ENCODE data around the gene SLAMF9. TPM values are rescaled to one million over a fixed set of nuclear protein-coding genes. Genes with fewer than 3 reads are reported as not detected.

SLAMF9 gene
- total RNA-seq, 1 donor, result not detected

DNA sequence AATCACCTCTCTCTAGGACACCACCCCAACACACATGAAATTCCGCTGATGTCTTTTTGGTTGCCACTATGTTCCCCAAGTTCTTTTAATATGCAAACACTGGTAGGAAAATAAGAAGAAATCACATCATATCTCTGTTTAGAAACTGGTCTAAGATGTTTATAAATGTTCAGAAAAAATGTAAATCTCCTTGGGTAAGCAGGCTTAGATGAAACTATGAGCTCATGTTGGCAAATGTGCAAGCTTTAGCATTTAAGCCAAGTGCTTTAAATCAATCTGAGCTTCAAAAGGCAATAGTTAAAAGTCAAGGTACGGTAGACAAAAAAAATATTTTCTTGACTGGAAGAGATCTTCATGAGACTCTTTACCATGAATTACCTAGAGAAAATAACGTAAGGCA lies 25.2 kb upstream of the SLAMF9 start:
- no peak for DNase-seq (ENCODE audit: low read depth)
- TF ChIP-seq, protein P1, sequence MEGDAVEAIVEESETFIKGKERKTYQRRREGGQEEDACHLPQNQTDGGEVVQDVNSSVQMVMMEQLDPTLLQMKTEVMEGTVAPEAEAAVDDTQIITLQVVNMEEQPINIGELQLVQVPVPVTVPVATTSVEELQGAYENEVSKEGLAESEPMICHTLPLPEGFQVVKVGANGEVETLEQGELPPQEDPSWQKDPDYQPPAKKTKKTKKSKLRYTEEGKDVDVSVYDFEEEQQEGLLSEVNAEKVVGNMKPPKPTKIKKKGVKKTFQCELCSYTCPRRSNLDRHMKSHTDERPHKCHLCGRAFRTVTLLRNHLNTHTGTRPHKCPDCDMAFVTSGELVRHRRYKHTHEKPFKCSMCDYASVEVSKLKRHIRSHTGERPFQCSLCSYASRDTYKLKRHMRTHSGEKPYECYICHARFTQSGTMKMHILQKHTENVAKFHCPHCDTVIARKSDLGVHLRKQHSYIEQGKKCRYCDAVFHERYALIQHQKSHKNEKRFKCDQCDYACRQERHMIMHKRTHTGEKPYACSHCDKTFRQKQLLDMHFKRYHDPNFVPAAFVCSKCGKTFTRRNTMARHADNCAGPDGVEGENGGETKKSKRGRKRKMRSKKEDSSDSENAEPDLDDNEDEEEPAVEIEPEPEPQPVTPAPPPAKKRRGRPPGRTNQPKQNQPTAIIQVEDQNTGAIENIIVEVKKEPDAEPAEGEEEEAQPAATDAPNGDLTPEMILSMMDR (IDR thresholded peaks at IDR 0.05; ENCODE audit: insufficient read depth, low read length), result no peak
- H3K4me3 ChIP-seq (ENCODE audit: low read depth, low read length), result no peak overlapping the region

DNA sequence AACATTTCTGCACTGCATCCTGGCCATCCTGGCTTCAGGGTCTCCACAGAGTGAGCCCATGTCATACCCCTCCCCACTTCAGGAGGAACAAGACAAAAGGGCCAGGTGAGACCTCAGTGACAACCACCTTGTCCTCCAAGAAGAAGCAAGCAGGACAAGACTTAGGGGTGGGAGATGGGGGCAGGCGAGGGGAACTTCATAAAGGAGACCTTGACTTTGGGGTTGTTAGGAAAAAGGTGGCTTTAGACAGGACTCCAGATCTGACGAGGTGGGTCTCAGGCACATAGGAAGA lies 24.0 kb upstream of the SLAMF9 start:
- no peak overlapping the region for H3K4me3 ChIP-seq (ENCODE audit: low read depth, low read length)
- TF ChIP-seq, protein P1 (IDR thresholded peaks at IDR 0.05; ENCODE audit: insufficient read depth, low read length), result no peak
- DNase-seq (ENCODE audit: low read depth), result no peak

DNA sequence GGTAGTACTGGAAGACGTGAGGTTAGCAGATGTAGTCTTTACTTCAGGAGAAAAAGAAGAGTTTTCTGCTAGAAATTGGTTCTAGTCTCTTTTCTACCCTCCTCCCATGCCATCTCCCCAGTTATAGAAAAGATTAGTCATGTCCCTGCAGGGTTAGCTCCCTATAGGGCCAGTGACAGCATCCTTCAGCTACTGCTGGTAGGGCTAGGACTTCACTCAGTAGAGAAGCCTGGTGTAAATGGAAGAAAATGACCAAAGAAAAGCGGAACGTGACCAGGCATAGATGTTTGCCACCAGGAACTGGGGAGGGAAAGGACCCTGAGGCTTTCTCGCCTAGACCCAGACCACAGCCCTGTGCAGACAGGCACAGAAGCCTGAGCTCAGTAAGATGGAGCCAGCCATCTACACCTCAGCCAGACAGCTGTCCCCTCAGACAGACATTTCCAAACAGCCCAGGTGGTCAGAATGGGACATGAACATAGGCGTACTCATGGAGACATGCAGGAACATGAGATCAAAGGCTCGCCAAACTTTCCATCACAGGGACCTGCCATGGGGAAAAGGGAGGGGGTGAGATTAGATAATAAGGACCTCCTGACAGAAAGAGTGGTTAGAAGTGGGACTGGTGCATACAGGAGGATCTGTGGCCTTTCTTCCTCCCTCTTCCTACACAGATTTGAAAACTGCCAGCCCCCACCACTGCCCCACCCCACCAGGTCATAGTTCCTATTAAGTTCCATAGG lies 23.5 kb upstream of the SLAMF9 start:
- DNase-seq (ENCODE audit: low read depth), result no peak
- no peak overlapping the region for H3K4me3 ChIP-seq (ENCODE audit: low read depth, low read length)
- TF ChIP-seq, protein P1 (IDR thresholded peaks at IDR 0.05; ENCODE audit: insufficient read depth, low read length), result no peak

DNA sequence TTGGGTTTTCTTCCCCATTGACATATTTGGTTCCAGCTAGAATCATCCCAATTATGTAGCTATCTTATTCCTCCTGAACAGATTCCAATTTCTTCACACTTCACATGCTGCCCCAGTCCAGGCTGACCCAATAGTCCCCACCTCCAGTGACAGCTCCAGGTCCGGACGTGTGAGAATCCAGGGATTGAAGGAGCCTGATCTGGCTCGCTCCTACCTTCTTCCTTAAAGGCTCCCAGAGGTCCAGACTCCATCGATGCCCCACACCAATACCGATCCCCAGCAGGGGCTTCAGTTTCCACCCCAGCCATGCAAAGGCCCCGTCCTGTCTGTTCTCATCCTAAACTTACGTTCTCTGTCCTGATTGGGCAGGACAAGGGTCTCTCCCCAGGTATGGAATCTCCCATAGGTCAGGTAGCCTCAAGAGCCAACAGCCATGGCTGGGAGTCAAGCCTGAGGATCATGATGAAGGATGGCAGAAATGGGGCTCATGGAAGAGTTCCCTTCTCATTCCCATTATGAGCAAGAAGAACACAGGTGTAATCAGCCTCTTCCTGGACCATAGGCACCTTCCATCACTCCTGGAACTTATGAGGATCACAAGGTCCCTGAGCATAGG lies 20.4 kb upstream of the SLAMF9 start:
- TF ChIP-seq, protein P1 (IDR thresholded peaks at IDR 0.05; ENCODE audit: insufficient read depth, low read length), result no peak
- H3K4me3 ChIP-seq (ENCODE audit: low read depth, low read length), result no peak overlapping the region
- no peak for DNase-seq (ENCODE audit: low read depth)

DNA sequence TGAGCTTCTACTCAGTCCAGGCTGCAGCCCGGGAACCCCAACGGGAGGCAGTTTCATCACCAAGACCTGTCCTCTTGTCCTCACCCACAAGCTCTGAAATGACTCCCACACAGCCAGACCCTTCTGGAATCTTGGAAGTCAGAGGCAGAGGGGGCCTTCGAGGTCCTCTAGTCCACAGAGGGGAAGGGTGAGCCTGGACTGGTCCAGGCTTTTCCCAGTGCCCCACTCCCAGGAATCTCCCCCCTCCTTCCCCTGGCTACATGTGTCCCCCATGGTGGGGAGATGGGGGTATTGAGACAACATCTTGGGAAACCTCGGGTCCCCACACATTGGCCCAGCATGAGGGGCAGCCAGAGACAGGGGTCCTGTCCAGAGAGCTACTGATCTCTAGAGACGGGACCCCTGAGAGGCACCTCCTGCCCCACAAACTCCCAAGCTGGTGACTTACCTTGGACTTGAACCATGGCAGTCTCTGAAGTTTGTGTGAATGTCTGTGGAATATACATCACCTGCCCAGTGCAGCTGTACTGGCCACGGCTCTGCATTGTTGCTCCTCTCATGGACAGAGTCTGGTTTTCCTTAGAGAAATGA lies 19.4 kb upstream of the SLAMF9 start:
- no peak for DNase-seq (ENCODE audit: low read depth)
- H3K4me3 ChIP-seq (ENCODE audit: low read depth, low read length), result no peak overlapping the region
- TF ChIP-seq, protein P1 (IDR thresholded peaks at IDR 0.05; ENCODE audit: insufficient read depth, low read length), result no peak

DNA sequence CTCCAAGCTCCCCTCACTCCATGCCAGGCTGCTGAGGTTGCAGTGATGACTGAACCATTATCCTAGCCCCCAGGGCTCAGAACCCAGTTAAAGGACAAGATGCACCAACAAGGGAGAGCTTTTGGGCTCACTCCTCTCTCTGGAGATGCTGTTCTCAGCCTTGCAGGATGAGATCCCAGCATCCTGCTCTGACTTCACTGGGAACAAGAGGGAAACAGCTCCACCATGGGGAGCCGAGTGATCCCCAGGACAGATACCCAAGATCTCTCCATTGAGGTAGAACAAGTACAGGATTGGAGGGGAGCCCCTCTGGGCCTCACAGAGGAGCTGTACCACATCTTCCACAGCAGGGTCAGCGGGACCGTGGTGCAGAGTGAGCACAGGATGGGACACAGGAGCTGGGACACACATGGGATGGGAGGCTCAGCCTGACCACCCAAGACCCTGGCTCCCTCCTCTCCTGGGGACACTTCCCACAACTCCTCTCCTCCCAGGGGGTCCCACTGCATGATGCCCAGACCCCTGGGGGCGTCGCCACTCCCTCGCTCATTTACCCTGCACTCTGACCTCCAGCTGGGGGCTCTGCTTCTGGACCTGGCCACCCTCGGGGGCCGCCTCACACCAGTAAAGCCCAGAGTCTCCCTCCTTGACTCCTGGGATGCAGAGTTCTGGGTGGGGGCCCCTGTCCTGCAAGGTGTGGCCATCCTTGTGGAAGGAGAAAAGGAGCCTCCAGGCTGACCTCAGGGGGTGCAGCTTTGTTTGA lies 18.6 kb upstream of the SLAMF9 start:
- no peak for DNase-seq (ENCODE audit: low read depth)
- TF ChIP-seq, protein P1 (IDR thresholded peaks at IDR 0.05; ENCODE audit: insufficient read depth, low read length), result no peak
- no peak overlapping the region for H3K4me3 ChIP-seq (ENCODE audit: low read depth, low read length)
